ENCODE results near the gene CCT2.

Gene CCT2

GRCh38 chr12:69644511-69644910 lies 59.3 kb downstream of the CCT2 start:
- no peak for DNase-seq

GRCh38 chr12:69645031-69645430 lies 59.8 kb downstream of the CCT2 start:
- no peak for DNase-seq

GRCh38 chr12:69647178-69647577 lies 61.9 kb downstream of the CCT2 start:
- DNase-seq = no peak

GRCh38 chr12:69648476-69648875 lies 63.2 kb downstream of the CCT2 start:
- DNase-seq = no peak

GRCh38 chr12:69649529-69649928 lies 64.3 kb downstream of the CCT2 start:
- DNase-seq = no peak
